GM23338 (cell line): Measurements from ENCODE around the gene SORL1. TPM values are rescaled to one million over a fixed set of nuclear protein-coding genes. Genes with fewer than 3 reads are reported as not detected.

Experiments
- ATAC-seq: fragments of 200-7000 bp; cut with Tn5 transposase; 3 replicates; pipeline ENCODE4 v1.9.1; 2020
- DNase-seq: peaks from one replicate; pipeline ENCODE4 v3.0.0-alpha.2; 2015; ENCODE audit warnings: low spot score
- H2AFZ ChIP-seq: fragments of 200-600 bp; sonication (generic); 2 replicates; pipeline ENCODE4 v1.8.0; 2016; ENCODE audit warnings: antibody characterized with exemption, mild to moderate bottlenecking, moderate library complexity
- H3F3A ChIP-seq: fragments of 200-600 bp; sonication (generic); replicated peaks from 2 replicates; pipeline ENCODE4 v1.8.0; 2017; ENCODE audit warnings: antibody characterized with exemption, mixed run types, low read depth
- H3K27ac ChIP-seq: fragments of 200-600 bp; sonication (generic); 2 replicates; pipeline ENCODE4 v1.6.1; 2016; ENCODE audit warnings: low read depth
- H3K27me3 ChIP-seq: fragments of 200-600 bp; sonication (generic); 2 replicates; pipeline ENCODE4 v1.8.0; 2016; ENCODE audit warnings: mild to moderate bottlenecking, mixed run types, moderate library complexity; ENCODE audit not compliant: insufficient read depth
- H3K36me3 ChIP-seq: fragments of 200-600 bp; sonication (generic); 2 replicates; pipeline ENCODE4 v1.8.0; 2016; ENCODE audit warnings: mild to moderate bottlenecking; ENCODE audit not compliant: insufficient read depth
- H3K4me1 ChIP-seq: fragments of 200-600 bp; sonication (generic); 2 replicates; pipeline ENCODE4 v1.8.0; 2016; ENCODE audit warnings: mild to moderate bottlenecking, moderate library complexity; ENCODE audit not compliant: insufficient read depth
- H3K4me2 ChIP-seq: fragments of 200-600 bp; sonication (generic); 2 replicates; pipeline ENCODE4 v1.7.1; 2017; ENCODE audit warnings: mixed run types
- H3K4me3 ChIP-seq: fragments of 200-600 bp; sonication (generic); 2 replicates; pipeline ENCODE4 v1.6.1; 2016; ENCODE audit warnings: mixed run types
- H3K79me2 ChIP-seq: fragments of 200-600 bp; sonication (generic); replicated peaks from 2 replicates; pipeline ENCODE4 v1.8.0; 2017; ENCODE audit warnings: mild to moderate bottlenecking; ENCODE audit not compliant: insufficient read depth
- H3K9me2 ChIP-seq: fragments of 200-600 bp; sonication (generic); 2 replicates; pipeline ENCODE4 v1.8.0; 2017; ENCODE audit not compliant: insufficient read depth
- H4K20me1 ChIP-seq: fragments of 200-600 bp; sonication (generic); replicated peaks from 2 replicates; pipeline ENCODE4 v1.8.0; 2017; ENCODE audit warnings: mild to moderate bottlenecking; ENCODE audit not compliant: insufficient read depth
- H3K27ac Mint-ChIP-seq: 2 replicates; pipeline ENCODE4 v1.8.0; 2020; ENCODE audit warnings: inconsistent platforms, mild to moderate bottlenecking, moderate library complexity, mixed read lengths
- H3K27me3 Mint-ChIP-seq: 3 replicates; pipeline ENCODE4 v1.8.0; 2022; ENCODE audit warnings: low read depth, mild to moderate bottlenecking, moderate library complexity, mixed read lengths, inconsistent platforms; ENCODE audit not compliant: insufficient read depth, poor library complexity
- H3K36me3 Mint-ChIP-seq: 3 replicates; pipeline ENCODE4 v1.8.0; 2021; ENCODE audit warnings: low read depth, mild to moderate bottlenecking, inconsistent platforms, moderate library complexity, mixed read lengths
- H3K4me1 Mint-ChIP-seq: 3 replicates; pipeline ENCODE4 v1.8.0; 2020; ENCODE audit warnings: mild to moderate bottlenecking, inconsistent platforms, mixed read lengths
- H3K4me3 Mint-ChIP-seq: 3 replicates; pipeline ENCODE4 v1.8.0; 2021; ENCODE audit warnings: moderate library complexity, mild to moderate bottlenecking, inconsistent platforms, mixed read lengths
- H3K9me3 Mint-ChIP-seq: 3 replicates; pipeline ENCODE4 v1.8.0; 2020; ENCODE audit warnings: moderate library complexity, mild to moderate bottlenecking, inconsistent platforms, mixed read lengths
- CREB1 ChIP-seq: fragments of 250-450 bp; sonication (Bioruptor Pico); IDR thresholded peaks from 2 replicates; pipeline ENCODE4 v1.5.0; 2020; ENCODE audit warnings: low read depth, mild to moderate bottlenecking, moderate library complexity
- EZH2 ChIP-seq: fragments of 200-600 bp; sonication (generic); IDR thresholded peaks from one replicate; pipeline ENCODE4 v1.8.0; 2017; ENCODE audit warnings: antibody characterized with exemption, mild to moderate bottlenecking, low read depth; ENCODE audit not compliant: unreplicated experiment
- EZH2phosphoT487 ChIP-seq: fragments of 200-600 bp; sonication (generic); IDR thresholded peaks from one replicate; pipeline ENCODE4 v1.8.1; 2018; ENCODE audit warnings: antibody characterized with exemption; ENCODE audit not compliant: unreplicated experiment
- JUNB ChIP-seq: IDR thresholded peaks from one replicate; pipeline ENCODE4 v1.6.1; 2016; ENCODE audit warnings: antibody characterized with exemption; ENCODE audit not compliant: unreplicated experiment
- NANOG ChIP-seq: IDR thresholded peaks from 2 replicates; pipeline ENCODE4 v1.6.1; 2016; ENCODE audit warnings: antibody characterized with exemption, borderline replicate concordance
- POLR2AphosphoS5 ChIP-seq: IDR thresholded peaks from 2 replicates; pipeline ENCODE4 v1.6.1; 2016; ENCODE audit warnings: antibody characterized with exemption, low read depth
- STAT1 ChIP-seq: IDR thresholded peaks from one replicate; pipeline ENCODE4 v1.6.1; 2016; ENCODE audit warnings: antibody characterized with exemption; ENCODE audit not compliant: unreplicated experiment
- ZNF114 ChIP-seq: fragments of 250-450 bp; sonication (Bioruptor Pico); IDR thresholded peaks from 2 replicates; pipeline ENCODE4 v1.5.0; 2020; ENCODE audit warnings: mild to moderate bottlenecking, moderate library complexity
- ZNF331 ChIP-seq: fragments of 250-450 bp; sonication (Bioruptor Pico); IDR thresholded peaks from 2 replicates; pipeline ENCODE4 v1.5.0; 2020; ENCODE audit warnings: low read depth, mild to moderate bottlenecking, moderate library complexity
- polyA plus RNA-seq: library from polyadenylated mRNA; unstranded; fragments of >200 nt; fragmentation: Nextera tagmentation; extraction: Ambion mirVana; gene quantifications from 2 replicates; pipeline ENCODE4 v1.2.1, GENCODE V29; 2016
- total RNA-seq: library from RNA; depleted of rRNA; stranded (reverse); fragments of >200 nt; shearing (Covaris generic); gene quantifications from 2 replicates; pipeline ENCODE4 v1.2.3, GENCODE V29; 2014
- TF ChIP-seq, protein P1 (sequence below), 2 experiments: fragments of 200-600 bp in 1 of 2; sonication (generic) in 1 of 2; conservative IDR thresholded peaks; 2 replicates each; pipeline versions ENCODE4 v1.5.1 to v1.6.1; 2016 to 2017; ENCODE audit warnings: antibody characterized with exemption in 2 of 2, low read depth in 2 of 2, mild to moderate bottlenecking in 2 of 2, moderate library complexity in 1 of 2
- TF ChIP-seq, protein P2 (sequence below): IDR thresholded peaks from one replicate; pipeline ENCODE4 v1.6.1; 2018; ENCODE audit warnings: antibody characterized with exemption; ENCODE audit not compliant: unreplicated experiment
- TF ChIP-seq, protein P3 (sequence below): fragments of 250-450 bp; sonication (Bioruptor Pico); IDR thresholded peaks from 2 replicates; pipeline ENCODE4 v1.5.0; 2020; ENCODE audit warnings: mild to moderate bottlenecking, moderate library complexity
- TF ChIP-seq, protein P4 (sequence below): IDR thresholded peaks from 2 replicates; pipeline ENCODE4 v1.6.1; 2016; ENCODE audit warnings: antibody characterized with exemption

Gene SORL1
- total and polyA plus RNA-seq, 2 experiments from 2014 or later, result 23.0 to 78.8 TPM

GRCh38 chr11:121553389-121553788, 101.3 kb downstream of the SORL1 start:
- H4K20me1 ChIP-seq, result no peaks in the 10 kb centered on the region; the same call in 1 of the 2 replicates
- H3F3A ChIP-seq, result no peaks in the 10 kb centered on the region
- H3K27me3 Mint-ChIP-seq, result no peaks in the 10 kb centered on the region
- no peaks in the 10 kb centered on the region for H3K27me3 ChIP-seq
- TF ChIP-seq POLR2AphosphoS5, result no peak
- TF ChIP-seq CREB1 (CRISPR knock-in tag), result no peak
- TF ChIP-seq, protein P1, sequence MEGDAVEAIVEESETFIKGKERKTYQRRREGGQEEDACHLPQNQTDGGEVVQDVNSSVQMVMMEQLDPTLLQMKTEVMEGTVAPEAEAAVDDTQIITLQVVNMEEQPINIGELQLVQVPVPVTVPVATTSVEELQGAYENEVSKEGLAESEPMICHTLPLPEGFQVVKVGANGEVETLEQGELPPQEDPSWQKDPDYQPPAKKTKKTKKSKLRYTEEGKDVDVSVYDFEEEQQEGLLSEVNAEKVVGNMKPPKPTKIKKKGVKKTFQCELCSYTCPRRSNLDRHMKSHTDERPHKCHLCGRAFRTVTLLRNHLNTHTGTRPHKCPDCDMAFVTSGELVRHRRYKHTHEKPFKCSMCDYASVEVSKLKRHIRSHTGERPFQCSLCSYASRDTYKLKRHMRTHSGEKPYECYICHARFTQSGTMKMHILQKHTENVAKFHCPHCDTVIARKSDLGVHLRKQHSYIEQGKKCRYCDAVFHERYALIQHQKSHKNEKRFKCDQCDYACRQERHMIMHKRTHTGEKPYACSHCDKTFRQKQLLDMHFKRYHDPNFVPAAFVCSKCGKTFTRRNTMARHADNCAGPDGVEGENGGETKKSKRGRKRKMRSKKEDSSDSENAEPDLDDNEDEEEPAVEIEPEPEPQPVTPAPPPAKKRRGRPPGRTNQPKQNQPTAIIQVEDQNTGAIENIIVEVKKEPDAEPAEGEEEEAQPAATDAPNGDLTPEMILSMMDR (conservative IDR thresholded peaks at IDR 0.05; ENCODE audit: low read depth in 2 of 2), result no peak
- TF ChIP-seq NANOG, result no peak
- TF ChIP-seq, protein P2, sequence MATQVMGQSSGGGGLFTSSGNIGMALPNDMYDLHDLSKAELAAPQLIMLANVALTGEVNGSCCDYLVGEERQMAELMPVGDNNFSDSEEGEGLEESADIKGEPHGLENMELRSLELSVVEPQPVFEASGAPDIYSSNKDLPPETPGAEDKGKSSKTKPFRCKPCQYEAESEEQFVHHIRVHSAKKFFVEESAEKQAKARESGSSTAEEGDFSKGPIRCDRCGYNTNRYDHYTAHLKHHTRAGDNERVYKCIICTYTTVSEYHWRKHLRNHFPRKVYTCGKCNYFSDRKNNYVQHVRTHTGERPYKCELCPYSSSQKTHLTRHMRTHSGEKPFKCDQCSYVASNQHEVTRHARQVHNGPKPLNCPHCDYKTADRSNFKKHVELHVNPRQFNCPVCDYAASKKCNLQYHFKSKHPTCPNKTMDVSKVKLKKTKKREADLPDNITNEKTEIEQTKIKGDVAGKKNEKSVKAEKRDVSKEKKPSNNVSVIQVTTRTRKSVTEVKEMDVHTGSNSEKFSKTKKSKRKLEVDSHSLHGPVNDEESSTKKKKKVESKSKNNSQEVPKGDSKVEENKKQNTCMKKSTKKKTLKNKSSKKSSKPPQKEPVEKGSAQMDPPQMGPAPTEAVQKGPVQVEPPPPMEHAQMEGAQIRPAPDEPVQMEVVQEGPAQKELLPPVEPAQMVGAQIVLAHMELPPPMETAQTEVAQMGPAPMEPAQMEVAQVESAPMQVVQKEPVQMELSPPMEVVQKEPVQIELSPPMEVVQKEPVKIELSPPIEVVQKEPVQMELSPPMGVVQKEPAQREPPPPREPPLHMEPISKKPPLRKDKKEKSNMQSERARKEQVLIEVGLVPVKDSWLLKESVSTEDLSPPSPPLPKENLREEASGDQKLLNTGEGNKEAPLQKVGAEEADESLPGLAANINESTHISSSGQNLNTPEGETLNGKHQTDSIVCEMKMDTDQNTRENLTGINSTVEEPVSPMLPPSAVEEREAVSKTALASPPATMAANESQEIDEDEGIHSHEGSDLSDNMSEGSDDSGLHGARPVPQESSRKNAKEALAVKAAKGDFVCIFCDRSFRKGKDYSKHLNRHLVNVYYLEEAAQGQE, result no peak
- TF ChIP-seq ZNF114 (CRISPR knock-in tag), result no peak
- TF ChIP-seq, protein P3, sequence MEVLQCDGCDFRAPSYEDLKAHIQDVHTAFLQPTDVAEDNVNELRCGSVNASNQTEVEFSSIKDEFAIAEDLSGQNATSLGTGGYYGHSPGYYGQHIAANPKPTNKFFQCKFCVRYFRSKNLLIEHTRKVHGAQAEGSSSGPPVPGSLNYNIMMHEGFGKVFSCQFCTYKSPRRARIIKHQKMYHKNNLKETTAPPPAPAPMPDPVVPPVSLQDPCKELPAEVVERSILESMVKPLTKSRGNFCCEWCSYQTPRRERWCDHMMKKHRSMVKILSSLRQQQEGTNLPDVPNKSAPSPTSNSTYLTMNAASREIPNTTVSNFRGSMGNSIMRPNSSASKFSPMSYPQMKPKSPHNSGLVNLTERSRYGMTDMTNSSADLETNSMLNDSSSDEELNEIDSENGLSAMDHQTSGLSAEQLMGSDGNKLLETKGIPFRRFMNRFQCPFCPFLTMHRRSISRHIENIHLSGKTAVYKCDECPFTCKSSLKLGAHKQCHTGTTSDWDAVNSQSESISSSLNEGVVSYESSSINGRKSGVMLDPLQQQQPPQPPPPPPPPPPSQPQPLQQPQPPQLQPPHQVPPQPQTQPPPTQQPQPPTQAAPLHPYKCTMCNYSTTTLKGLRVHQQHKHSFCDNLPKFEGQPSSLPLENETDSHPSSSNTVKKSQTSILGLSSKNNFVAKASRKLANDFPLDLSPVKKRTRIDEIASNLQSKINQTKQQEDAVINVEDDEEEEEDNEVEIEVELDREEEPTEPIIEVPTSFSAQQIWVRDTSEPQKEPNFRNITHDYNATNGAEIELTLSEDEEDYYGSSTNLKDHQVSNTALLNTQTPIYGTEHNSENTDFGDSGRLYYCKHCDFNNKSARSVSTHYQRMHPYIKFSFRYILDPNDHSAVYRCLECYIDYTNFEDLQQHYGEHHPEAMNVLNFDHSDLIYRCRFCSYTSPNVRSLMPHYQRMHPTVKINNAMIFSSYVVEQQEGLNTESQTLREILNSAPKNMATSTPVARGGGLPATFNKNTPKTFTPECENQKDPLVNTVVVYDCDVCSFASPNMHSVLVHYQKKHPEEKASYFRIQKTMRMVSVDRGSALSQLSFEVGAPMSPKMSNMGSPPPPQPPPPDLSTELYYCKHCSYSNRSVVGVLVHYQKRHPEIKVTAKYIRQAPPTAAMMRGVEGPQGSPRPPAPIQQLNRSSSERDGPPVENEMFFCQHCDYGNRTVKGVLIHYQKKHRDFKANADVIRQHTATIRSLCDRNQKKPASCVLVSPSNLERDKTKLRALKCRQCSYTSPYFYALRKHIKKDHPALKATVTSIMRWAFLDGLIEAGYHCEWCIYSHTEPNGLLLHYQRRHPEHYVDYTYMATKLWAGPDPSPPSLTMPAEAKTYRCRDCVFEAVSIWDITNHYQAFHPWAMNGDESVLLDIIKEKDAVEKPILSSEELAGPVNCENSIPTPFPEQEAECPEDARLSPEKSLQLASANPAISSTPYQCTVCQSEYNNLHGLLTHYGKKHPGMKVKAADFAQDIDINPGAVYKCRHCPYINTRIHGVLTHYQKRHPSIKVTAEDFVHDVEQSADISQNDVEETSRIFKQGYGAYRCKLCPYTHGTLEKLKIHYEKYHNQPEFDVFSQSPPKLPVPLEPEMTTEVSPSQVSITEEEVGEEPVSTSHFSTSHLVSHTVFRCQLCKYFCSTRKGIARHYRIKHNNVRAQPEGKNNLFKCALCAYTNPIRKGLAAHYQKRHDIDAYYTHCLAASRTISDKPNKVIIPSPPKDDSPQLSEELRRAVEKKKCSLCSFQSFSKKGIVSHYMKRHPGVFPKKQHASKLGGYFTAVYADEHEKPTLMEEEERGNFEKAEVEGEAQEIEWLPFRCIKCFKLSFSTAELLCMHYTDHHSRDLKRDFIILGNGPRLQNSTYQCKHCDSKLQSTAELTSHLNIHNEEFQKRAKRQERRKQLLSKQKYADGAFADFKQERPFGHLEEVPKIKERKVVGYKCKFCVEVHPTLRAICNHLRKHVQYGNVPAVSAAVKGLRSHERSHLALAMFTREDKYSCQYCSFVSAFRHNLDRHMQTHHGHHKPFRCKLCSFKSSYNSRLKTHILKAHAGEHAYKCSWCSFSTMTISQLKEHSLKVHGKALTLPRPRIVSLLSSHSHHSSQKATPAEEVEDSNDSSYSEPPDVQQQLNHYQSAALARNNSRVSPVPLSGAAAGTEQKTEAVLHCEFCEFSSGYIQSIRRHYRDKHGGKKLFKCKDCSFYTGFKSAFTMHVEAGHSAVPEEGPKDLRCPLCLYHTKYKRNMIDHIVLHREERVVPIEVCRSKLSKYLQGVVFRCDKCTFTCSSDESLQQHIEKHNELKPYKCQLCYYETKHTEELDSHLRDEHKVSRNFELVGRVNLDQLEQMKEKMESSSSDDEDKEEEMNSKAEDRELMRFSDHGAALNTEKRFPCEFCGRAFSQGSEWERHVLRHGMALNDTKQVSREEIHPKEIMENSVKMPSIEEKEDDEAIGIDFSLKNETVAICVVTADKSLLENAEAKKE (CRISPR knock-in tag), result no peak
- no peak for TF ChIP-seq EZH2
- TF ChIP-seq, protein P4, sequence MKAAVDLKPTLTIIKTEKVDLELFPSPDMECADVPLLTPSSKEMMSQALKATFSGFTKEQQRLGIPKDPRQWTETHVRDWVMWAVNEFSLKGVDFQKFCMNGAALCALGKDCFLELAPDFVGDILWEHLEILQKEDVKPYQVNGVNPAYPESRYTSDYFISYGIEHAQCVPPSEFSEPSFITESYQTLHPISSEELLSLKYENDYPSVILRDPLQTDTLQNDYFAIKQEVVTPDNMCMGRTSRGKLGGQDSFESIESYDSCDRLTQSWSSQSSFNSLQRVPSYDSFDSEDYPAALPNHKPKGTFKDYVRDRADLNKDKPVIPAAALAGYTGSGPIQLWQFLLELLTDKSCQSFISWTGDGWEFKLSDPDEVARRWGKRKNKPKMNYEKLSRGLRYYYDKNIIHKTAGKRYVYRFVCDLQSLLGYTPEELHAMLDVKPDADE, result no peak
- no peak for TF ChIP-seq STAT1
- TF ChIP-seq ZNF331 (CRISPR knock-in tag), result no peak
- no peak for TF ChIP-seq JUNB
- no peak for TF ChIP-seq EZH2phosphoT487
- H2AFZ ChIP-seq, result no peak overlapping the region
- peaks cover 4% of the 10 kb centered on the region; the same call in 1 of the 3 replicates for H3K4me1 Mint-ChIP-seq
- no peak for ATAC-seq
- no peaks in the 10 kb centered on the region for H3K79me2 ChIP-seq
- H3K27ac ChIP-seq, result no peak overlapping the region
- H3K36me3 Mint-ChIP-seq, result peaks cover 31% of the 10 kb centered on the region
- no peaks in the 10 kb centered on the region for H3K4me1 ChIP-seq
- no peaks in the 10 kb centered on the region for H3K9me3 Mint-ChIP-seq
- no peak overlapping the region for H3K4me2 ChIP-seq
- no peak overlapping the region for H3K4me3 ChIP-seq
- no peaks in the 10 kb centered on the region for H3K9me2 ChIP-seq
- no peak for DNase-seq
- peaks cover 29% of the 10 kb centered on the region for H3K36me3 ChIP-seq
- H3K27ac Mint-ChIP-seq, result no peak overlapping the region
- H3K4me3 Mint-ChIP-seq, result no peak overlapping the region
